Neural crest cell (in vitro differentiated cells): Measurements from ENCODE around the gene DNAH12. TPM values are rescaled to one million over a fixed set of nuclear protein-coding genes. Genes with fewer than 3 reads are reported as not detected.
A peak's percentile ranks its signal among the peaks of the same experiment; 100 is the strongest.
"Not testable (repeated sequence)": the region's sequence is repeated elsewhere in the genome, so short reads cannot be mapped to it uniquely, and the experiment has no call there.

Experiments used
- DNase-seq: peaks from one replicate; pipeline ENCODE4 v3.0.0; 2021; ENCODE audit warnings: low read depth, mixed read lengths, low spot score
- H3K27ac Mint-ChIP-seq: one replicate; pipeline ENCODE4 v1.8.0; 2021; ENCODE audit warnings: mild to moderate bottlenecking, mixed read lengths; ENCODE audit not compliant: unreplicated experiment
- H3K27me3 Mint-ChIP-seq: 2 replicates; pipeline ENCODE4 v1.8.0; 2021; ENCODE audit warnings: low read depth, mild to moderate bottlenecking, mixed read lengths
- H3K36me3 Mint-ChIP-seq: 2 replicates; pipeline ENCODE4 v1.8.0; 2021; ENCODE audit warnings: low read depth, mild to moderate bottlenecking, mixed read lengths
- H3K4me1 Mint-ChIP-seq: 2 replicates; pipeline ENCODE4 v1.8.0; 2021; ENCODE audit warnings: mixed read lengths
- H3K4me3 Mint-ChIP-seq: one replicate; pipeline ENCODE4 v1.8.0; 2021; ENCODE audit warnings: mild to moderate bottlenecking, mixed read lengths
- H3K9me3 Mint-ChIP-seq: 2 replicates; pipeline ENCODE4 v1.8.0; 2021; ENCODE audit warnings: mixed read lengths
- total RNA-seq: library from RNA; stranded (reverse); gene quantifications from 2 replicates; pipeline ENCODE4 v1.2.1, GENCODE V29; 2021
- TF ChIP-seq, protein P1 (sequence below): fragments of 200-600 bp; sonication (generic); conservative IDR thresholded peaks from 2 replicates; pipeline ENCODE4 v1.5.0; 2021; ENCODE audit warnings: antibody characterized with exemption, mild to moderate bottlenecking

The DNAH12 gene
- total RNA-seq, 1 donor from 2014 or later = 0.09 TPM

DNA sequence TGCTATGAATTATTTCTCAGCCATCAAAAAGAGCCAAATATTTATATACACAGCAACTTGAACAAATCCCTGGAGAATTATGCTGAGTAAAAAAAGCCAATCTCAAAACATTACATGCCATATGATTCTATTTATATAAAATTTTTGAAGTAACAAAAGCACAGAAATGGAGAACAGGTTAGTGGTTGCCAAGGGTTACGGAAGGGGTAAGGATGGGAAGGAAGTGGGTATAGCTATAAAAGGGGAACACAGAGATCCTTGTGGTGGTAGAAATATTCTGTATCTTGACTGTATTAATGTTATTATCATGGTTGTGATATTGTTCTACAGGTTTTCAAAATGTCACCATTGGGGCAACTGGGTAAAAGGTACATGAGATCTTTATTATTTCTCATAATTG, 189.4 kb downstream of the DNAH12 start:
- H3K36me3 Mint-ChIP-seq = no peaks in the 10 kb centered on the region
- H3K4me1 Mint-ChIP-seq = no peaks in the 10 kb centered on the region
- H3K9me3 Mint-ChIP-seq = peaks cover 2% of the 10 kb centered on the region
- TF ChIP-seq, protein P1, sequence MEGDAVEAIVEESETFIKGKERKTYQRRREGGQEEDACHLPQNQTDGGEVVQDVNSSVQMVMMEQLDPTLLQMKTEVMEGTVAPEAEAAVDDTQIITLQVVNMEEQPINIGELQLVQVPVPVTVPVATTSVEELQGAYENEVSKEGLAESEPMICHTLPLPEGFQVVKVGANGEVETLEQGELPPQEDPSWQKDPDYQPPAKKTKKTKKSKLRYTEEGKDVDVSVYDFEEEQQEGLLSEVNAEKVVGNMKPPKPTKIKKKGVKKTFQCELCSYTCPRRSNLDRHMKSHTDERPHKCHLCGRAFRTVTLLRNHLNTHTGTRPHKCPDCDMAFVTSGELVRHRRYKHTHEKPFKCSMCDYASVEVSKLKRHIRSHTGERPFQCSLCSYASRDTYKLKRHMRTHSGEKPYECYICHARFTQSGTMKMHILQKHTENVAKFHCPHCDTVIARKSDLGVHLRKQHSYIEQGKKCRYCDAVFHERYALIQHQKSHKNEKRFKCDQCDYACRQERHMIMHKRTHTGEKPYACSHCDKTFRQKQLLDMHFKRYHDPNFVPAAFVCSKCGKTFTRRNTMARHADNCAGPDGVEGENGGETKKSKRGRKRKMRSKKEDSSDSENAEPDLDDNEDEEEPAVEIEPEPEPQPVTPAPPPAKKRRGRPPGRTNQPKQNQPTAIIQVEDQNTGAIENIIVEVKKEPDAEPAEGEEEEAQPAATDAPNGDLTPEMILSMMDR = no peak
- H3K4me3 Mint-ChIP-seq = no peak overlapping the region
- no peak for DNase-seq
- no peaks in the 10 kb centered on the region for H3K27me3 Mint-ChIP-seq
- no peak overlapping the region for H3K27ac Mint-ChIP-seq

DNA sequence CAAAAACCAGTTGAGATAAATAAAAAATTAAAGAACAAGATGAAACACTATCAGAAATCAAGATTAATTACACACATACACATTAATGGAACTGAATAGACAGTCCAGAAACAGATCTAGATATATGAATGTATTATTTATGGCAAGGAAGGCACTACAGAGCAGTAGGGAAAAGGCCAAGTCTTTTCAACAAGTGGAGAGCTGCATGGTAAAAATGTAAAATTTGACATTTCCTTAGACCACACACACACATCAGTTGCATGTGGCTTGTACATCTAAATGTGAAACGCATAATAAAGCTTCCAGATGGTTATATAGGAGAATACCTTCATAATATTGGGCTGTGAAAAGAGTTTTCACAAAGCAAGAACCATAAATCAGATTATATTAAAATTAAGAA, 193.9 kb downstream of the DNAH12 start:
- TF ChIP-seq, protein P1 = no peak
- H3K27ac Mint-ChIP-seq = no peak overlapping the region
- H3K4me1 Mint-ChIP-seq = peaks cover 5% of the 10 kb centered on the region
- H3K4me3 Mint-ChIP-seq = no peak overlapping the region
- H3K9me3 Mint-ChIP-seq = peaks cover 5% of the 10 kb centered on the region
- no peak for DNase-seq
- no peaks in the 10 kb centered on the region for H3K27me3 Mint-ChIP-seq
- no peaks in the 10 kb centered on the region for H3K36me3 Mint-ChIP-seq

DNA sequence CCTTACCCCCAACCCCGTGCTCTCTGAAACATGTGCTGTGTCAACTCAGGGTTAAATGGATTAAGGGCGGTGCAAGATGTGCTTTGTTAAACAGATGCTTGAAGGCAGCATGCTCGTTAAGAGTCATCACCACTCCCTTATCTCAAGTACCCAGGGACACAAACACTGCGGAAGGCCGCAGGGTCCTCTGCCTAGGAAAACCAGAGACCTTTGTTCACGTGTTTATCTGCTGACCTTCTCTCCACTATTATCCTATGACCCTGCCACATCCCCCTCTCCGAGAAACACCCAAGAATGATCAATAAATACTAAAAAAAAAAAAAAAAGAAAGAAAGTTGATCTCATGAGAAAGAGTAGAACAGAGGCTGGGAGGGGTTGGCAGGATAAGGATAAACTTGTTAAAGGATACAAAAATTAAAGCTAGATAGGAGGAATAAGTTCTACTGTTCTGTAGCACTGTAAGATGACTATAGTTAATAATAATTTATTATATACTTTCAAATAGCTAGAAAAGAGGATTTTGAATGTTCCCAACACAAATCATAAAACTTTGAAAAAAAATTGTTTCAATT, 205.0 kb downstream of the DNAH12 start:
- DNase-seq, H3K27ac Mint-ChIP-seq, H3K36me3 Mint-ChIP-seq, H3K4me3 Mint-ChIP-seq, H3K4me1 Mint-ChIP-seq, H3K27me3 Mint-ChIP-seq, H3K9me3 Mint-ChIP-seq: not testable (repeated sequence)

DNA sequence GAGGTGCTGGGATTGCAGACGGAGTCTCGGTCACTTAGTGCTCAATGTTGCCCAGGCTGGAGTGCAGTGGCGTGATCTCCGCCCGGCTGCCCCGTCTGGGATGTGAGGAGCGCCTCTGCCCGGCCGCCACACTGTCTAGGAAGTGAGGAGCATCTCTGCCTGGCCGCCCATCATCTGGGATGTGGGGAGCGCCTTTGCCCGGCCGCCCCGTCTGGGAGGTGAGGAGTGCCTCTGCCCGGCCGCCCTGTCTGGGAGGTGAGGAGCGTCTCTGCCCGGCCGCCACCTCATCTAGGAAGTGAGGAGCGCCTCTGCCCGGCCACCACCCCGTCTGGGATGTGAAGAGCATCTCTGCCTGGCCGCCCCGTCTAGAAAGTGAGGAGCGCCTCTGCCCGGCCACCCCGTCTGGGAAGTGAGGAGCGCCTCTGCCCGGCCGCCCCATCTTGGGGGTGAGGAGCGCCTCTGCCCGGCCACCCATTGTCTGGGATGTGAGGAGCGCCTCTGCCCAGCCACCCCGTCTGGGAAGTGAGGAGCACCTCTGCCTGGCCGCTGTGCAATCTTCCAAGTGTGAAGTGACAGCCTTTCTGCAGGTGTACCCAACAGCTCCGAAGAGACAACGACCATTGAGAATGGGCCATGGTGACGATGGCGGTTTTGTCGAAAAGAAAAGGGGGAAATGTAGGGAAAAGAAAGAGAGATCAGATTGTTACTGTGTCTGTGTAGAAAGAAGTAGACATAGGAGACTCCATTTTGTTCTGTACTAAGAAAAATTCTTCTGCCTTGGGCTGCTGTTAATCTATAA, 205.7 kb downstream of the DNAH12 start:
- DNase-seq, H3K4me1 Mint-ChIP-seq, H3K36me3 Mint-ChIP-seq, H3K27ac Mint-ChIP-seq, H3K4me3 Mint-ChIP-seq, H3K27me3 Mint-ChIP-seq, H3K9me3 Mint-ChIP-seq: not testable (repeated sequence)

DNA sequence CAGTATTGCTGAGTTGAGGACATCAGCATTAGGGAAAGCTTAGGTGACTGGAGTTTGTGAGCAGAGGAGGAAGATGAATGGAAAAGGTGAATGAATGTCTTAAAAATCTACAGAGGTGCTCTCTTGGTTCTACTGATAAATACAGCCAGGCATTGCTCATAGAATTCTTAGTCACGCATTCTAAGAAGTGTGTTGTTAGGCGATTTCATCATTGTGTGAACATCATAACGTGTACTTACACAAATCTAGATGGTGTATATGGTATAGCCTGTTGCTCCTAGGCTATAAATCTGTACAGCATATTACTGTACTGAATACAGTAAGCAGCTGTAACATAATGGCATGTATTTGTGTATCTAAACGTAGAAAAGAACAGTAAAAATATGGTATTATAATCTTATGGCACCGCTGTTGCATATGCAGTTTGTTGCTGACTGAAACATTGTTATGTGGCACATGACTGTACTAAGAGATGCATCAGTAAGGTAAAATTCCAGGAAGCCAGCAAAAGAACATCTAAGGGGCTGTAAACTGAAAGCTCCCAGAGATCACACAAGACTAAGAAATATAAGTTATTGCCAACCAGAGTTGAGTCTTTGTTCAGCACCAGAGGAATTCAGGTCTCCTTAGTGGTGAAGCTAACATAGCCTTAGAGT, 208.7 kb downstream of the DNAH12 start:
- Mint-ChIP-seq H3K4me3 (no peak overlapping the region), H3K27me3 (peaks cover 5% of the 10 kb centered on the region), H3K36me3 (no peaks in the 10 kb centered on the region), H3K27ac (no peak overlapping the region), H3K4me1 (no peaks in the 10 kb centered on the region), H3K9me3 (peaks cover 4% of the 10 kb centered on the region)
- TF ChIP-seq, protein P1 = no peak
- no peak for DNase-seq

DNA sequence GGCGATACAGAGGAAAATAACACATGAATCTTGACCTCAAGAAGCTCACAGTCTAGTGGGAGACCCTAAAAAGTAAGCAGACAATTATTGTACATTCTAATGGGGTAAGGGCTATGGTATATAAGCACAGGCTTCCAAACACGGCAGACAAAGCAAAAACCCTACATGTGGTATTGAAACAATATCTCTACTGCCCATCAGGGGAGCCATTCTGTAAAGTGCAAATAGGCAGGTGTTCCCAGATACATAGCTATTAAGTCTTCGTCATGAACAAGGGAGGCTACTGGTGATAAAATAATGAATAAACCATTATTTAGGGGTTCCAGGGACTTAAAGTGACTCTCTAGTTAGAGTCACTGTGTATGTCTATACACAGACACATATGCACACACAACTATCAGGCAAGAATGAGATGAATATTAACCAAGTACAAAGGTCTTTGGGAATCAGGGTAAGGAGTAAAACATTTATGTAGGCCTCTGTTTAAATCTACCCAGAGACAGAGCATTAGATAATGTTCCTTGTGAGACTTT, 213.0 kb downstream of the DNAH12 start:
- H3K4me3 Mint-ChIP-seq = no peak overlapping the region
- H3K27ac Mint-ChIP-seq = no peak overlapping the region
- DNase-seq = no peak
- H3K4me1 Mint-ChIP-seq = no peaks in the 10 kb centered on the region
- peaks cover 5% of the 10 kb centered on the region for H3K27me3 Mint-ChIP-seq
- H3K9me3 Mint-ChIP-seq = peaks cover 2% of the 10 kb centered on the region
- TF ChIP-seq, protein P1 = peak; percentile 21
- no peaks in the 10 kb centered on the region for H3K36me3 Mint-ChIP-seq

DNA sequence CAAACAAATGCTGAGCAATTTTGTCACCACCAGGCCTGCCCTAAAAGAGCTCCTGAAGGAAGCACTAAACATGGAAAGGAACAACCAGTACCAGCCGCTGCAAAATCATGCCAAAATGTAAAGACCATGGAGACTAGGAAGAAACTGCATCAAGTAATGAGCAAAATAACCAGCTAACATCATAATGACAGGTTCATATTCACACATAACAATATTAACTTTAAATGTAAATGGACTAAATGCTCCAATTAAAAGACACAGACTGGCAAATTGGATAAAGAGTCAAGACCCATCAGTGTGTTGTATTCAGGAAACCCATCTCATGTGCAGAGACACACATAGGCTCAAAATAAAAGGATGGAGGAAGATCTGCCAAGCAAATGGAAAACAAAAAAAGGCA, 217.6 kb downstream of the DNAH12 start:
- not testable (repeated sequence) for H3K9me3 Mint-ChIP-seq, H3K4me3 Mint-ChIP-seq, H3K36me3 Mint-ChIP-seq, DNase-seq, H3K4me1 Mint-ChIP-seq, H3K27me3 Mint-ChIP-seq, H3K27ac Mint-ChIP-seq
